Stimulated activated naive CD4-positive, alpha-beta T cell treated with Interleukin-2 at 50 U/mL for 16 hours (primary cell): ENCODE measurements around the gene ARMC6.

ENCODE experiments used
- DNase-seq: peaks from one replicate; lab custom pipeline; 2025; lab: John Stamatoyannopoulos, UW

ARMC6 gene

GRCh38 chr19:19033426-19034203, at the start of gene ARMC6, which contains the start of gene SUGP2:
Gene ARMC6 (plus strand): TSS chr19:19033603. CDS start chr19:19034210, 607 bp downstream.
Gene SUGP2 (minus strand): TSS chr19:19033517. CDS start chr19:19031071, 2,446 bp downstream.
- DNase-seq = peak; percentile 89

- no peak for DNase-seq
Observed at GRCh38 chr19:18984251-18984650, 49.2 kb upstream of the ARMC6 start.

- DNase-seq = no peak
Observed at GRCh38 chr19:18985257-18985656, 48.1 kb upstream of the ARMC6 start.

GRCh38 chr19:18987456-18987855, 45.9 kb upstream of the ARMC6 start:
- no peak for DNase-seq

- no peak for DNase-seq
Observed at GRCh38 chr19:18989316-18989715, 44.1 kb upstream of the ARMC6 start.

- no peak for DNase-seq
Observed at GRCh38 chr19:18990128-18990708, 43.2 kb upstream of the ARMC6 start.

- DNase-seq = no peak
Observed at GRCh38 chr19:18991006-18991405, 42.4 kb upstream of the ARMC6 start.

GRCh38 chr19:18991468-18991867, 41.9 kb upstream of the ARMC6 start:
- no peak for DNase-seq

- no peak for DNase-seq
Observed at GRCh38 chr19:18992696-18993095, 40.7 kb upstream of the ARMC6 start.

GRCh38 chr19:18993115-18993514, 40.3 kb upstream of the ARMC6 start:
- no peak for DNase-seq

- no peak for DNase-seq
Observed at GRCh38 chr19:18995804-18996241, 37.6 kb upstream of the ARMC6 start.

- DNase-seq = no peak
Observed at GRCh38 chr19:18996351-18996750, 37.1 kb upstream of the ARMC6 start.

- DNase-seq = no peak
Observed at GRCh38 chr19:18996796-18997394, 36.5 kb upstream of the ARMC6 start.

GRCh38 chr19:18998276-18998675, 35.1 kb upstream of the ARMC6 start:
- no peak for DNase-seq

GRCh38 chr19:18999016-18999758, 34.2 kb upstream of the ARMC6 start:
- no peak for DNase-seq

- DNase-seq = no peak
Observed at GRCh38 chr19:18999896-19000620, 33.3 kb upstream of the ARMC6 start.

- no peak for DNase-seq
Observed at GRCh38 chr19:19004144-19004543, 29.3 kb upstream of the ARMC6 start.

- DNase-seq = no peak
Observed at GRCh38 chr19:19006213-19006612, 27.2 kb upstream of the ARMC6 start.

GRCh38 chr19:19009951-19010350, 23.5 kb upstream of the ARMC6 start:
- DNase-seq = no peak

GRCh38 chr19:19010551-19010950, 22.9 kb upstream of the ARMC6 start:
- no peak for DNase-seq

- no peak for DNase-seq
Observed at GRCh38 chr19:19021115-19021514, 12.3 kb upstream of the ARMC6 start.
